ENCODE measurements around the gene ZNF335. TPM values are rescaled to one million over a fixed set of nuclear protein-coding genes. Genes with fewer than 3 reads are reported as not detected.

The ZNF335 gene
- total RNA-seq, 2 donors from 2014 or later, result 28.8 to 30.1 TPM

DNA sequence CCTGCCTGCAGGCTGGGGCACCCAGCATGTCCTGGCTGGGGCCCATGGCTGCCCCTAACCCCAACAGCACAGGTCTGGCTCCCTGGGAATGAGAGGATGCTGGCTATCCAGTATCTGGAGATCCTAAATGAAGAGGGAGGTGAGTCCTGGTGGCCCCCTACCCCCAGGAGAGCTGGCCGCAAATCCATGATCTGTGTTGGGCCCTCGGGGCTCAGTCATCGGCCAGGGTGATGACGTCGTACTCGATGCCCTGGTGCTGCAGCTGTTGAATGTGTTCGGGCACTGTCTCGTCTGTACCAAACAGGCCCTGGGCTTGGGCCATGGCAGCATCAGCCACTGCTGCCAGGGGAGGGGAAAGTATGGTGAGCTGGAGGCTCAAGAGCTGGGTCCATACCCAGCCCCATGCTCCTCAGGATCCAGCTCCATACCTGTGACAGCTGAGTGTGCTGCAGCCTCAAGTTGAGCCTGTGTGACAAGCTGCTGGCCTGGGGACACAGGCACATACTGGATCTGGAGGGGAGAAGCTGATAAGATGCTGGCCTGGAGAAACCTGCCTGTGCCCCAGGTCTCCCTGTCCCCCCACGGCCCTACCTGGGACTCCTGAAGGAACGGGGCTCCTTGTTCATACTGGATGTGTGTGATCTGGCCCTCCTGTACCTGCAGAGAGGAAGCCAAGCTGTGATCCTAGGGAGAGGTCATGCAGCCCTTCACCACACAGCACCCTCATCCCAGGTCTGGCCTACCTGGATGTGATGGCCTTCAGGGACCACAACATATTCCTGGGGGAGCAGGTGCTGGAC is 23.1 kb downstream of the ZNF335 start:
- no peak overlapping the region for H3K4me3 ChIP-seq
- no peak for TF ChIP-seq CTCF (IDR thresholded peaks at IDR 0.05)
- no peaks in the 10 kb centered on the region for H3K9me3 ChIP-seq
- ATAC-seq (ENCODE audit: insufficient number of reproducible peaks, low FRiP score, low read depth) (no peak), DNase-seq (ENCODE audit: low spot score) (no peak)
- peaks cover 92% of the 10 kb centered on the region for H3K36me3 ChIP-seq
- no peak overlapping the region for H3K27ac ChIP-seq
- H3K4me1 ChIP-seq (ENCODE audit: control insufficient read depth in 1 of 2, low read depth in 2 of 2), result no peaks in the 10 kb centered on the region
- no peaks in the 10 kb centered on the region for H3K27me3 ChIP-seq (replicated peaks; ENCODE audit: insufficient read depth)

- H3K36me3 ChIP-seq, result peaks cover 96% of the 10 kb centered on the region
- no peaks in the 10 kb centered on the region for H3K9me3 ChIP-seq
- no peaks in the 10 kb centered on the region for H3K4me1 ChIP-seq (ENCODE audit: control insufficient read depth in 1 of 2, low read depth in 2 of 2)
- TF ChIP-seq CTCF (IDR thresholded peaks at IDR 0.05), result no peak
- no peak for DNase-seq (ENCODE audit: low spot score)
- ATAC-seq (ENCODE audit: insufficient number of reproducible peaks, low FRiP score, low read depth), result no peak
- no peaks in the 10 kb centered on the region for H3K27me3 ChIP-seq (replicated peaks; ENCODE audit: insufficient read depth)
- H3K4me3 ChIP-seq, result no peak overlapping the region
- H3K27ac ChIP-seq, result no peak overlapping the region
These were observed 23.7 kb downstream of the ZNF335 start for GRCh38 chr20:45948261-45948733.

- Histone ChIP-seq H3K27ac (no peak overlapping the region), H3K9me3 (no peaks in the 10 kb centered on the region), H3K36me3 (peaks cover 96% of the 10 kb centered on the region), H3K27me3 (replicated peaks; ENCODE audit: insufficient read depth) (no peaks in the 10 kb centered on the region), H3K4me1 (ENCODE audit: control insufficient read depth in 1 of 2, low read depth in 2 of 2) (no peaks in the 10 kb centered on the region), H3K4me3 (no peak overlapping the region)
- no peak for TF ChIP-seq CTCF (IDR thresholded peaks at IDR 0.05)
- DNase-seq (ENCODE audit: low spot score) (no peak), ATAC-seq (ENCODE audit: insufficient number of reproducible peaks, low FRiP score, low read depth) (no peak)
These were observed 24.7 kb downstream of the ZNF335 start for GRCh38 chr20:45947110-45947866.

- Histone ChIP-seq H3K27me3 (replicated peaks; ENCODE audit: insufficient read depth) (no peaks in the 10 kb centered on the region), H3K4me3 (no peak overlapping the region), H3K27ac (no peak overlapping the region), H3K9me3 (no peaks in the 10 kb centered on the region), H3K36me3 (peaks cover 90% of the 10 kb centered on the region), H3K4me1 (ENCODE audit: control insufficient read depth in 1 of 2, low read depth in 2 of 2) (no peaks in the 10 kb centered on the region)
- TF ChIP-seq CTCF (IDR thresholded peaks at IDR 0.05), result no peak
- no peak for DNase-seq (ENCODE audit: low spot score)
- no peak for ATAC-seq (ENCODE audit: insufficient number of reproducible peaks, low FRiP score, low read depth)
These were observed 25.6 kb downstream of the ZNF335 start for GRCh38 chr20:45946149-45946970.

All from thoracic aorta (tissue), 2 donors.